Transverse colon (tissue), 4 donors: ENCODE results near the gene SYDE1.

ENCODE experiments used
- POLR2A ChIP-seq: fragments of 450-650 bp; IDR thresholded peaks from one replicate; pipeline ENCODE4 v1.6.1; 2016; ENCODE audit warnings: antibody characterized with exemption, mild to moderate bottlenecking, moderate library complexity
- POLR2AphosphoS5 ChIP-seq, 3 donors: sonication (generic); formaldehyde crosslinking; IDR thresholded peaks; one replicate each; pipeline ENCODE4 v1.6.1; 2016; ENCODE audit warnings: antibody characterized with exemption in 3 of 3
- TF ChIP-seq, protein P1 (sequence below), 5 experiments: fragments of 200-600 bp in 3 of 5; fragments of 450-650 bp in 2 of 5; sonication (generic) in 3 of 5; IDR thresholded peaks; 1 replicate in 2 of 5; 2 replicates in 3 of 5; pipeline ENCODE4 v1.5.1; 2016 to 2017; ENCODE audit warnings: antibody characterized with exemption in 5 of 5, inconsistent platforms in 3 of 5, mild to moderate bottlenecking in 2 of 5, moderate library complexity in 1 of 5

DNA sequence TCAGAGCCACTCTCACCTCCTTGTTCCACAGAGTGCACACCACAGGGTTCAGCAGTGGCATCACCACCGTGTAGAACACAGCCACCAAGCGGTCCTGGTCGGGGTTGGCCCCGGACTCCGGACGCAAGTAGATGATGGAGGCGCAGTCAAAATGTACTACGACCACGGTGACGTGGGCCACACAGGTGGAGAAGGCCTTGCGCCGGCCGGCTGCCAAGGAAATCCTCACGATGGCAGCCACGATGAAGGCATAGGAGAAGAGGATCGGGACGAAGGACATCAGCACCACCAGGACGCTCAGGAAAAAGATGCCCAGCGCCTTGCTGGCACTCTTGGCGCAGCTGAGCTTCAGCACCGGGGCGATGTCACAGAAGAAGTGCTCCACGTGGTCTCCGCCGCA is 33.9 kb downstream of the SYDE1 start:
- TF ChIP-seq, protein P1, sequence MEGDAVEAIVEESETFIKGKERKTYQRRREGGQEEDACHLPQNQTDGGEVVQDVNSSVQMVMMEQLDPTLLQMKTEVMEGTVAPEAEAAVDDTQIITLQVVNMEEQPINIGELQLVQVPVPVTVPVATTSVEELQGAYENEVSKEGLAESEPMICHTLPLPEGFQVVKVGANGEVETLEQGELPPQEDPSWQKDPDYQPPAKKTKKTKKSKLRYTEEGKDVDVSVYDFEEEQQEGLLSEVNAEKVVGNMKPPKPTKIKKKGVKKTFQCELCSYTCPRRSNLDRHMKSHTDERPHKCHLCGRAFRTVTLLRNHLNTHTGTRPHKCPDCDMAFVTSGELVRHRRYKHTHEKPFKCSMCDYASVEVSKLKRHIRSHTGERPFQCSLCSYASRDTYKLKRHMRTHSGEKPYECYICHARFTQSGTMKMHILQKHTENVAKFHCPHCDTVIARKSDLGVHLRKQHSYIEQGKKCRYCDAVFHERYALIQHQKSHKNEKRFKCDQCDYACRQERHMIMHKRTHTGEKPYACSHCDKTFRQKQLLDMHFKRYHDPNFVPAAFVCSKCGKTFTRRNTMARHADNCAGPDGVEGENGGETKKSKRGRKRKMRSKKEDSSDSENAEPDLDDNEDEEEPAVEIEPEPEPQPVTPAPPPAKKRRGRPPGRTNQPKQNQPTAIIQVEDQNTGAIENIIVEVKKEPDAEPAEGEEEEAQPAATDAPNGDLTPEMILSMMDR (IDR thresholded peaks at IDR 0.05), result no peak
- TF ChIP-seq POLR2AphosphoS5 (IDR thresholded peaks at IDR 0.05) (no peak), POLR2A (no peak)
